Inflammatory macrophage (primary cell): ENCODE results near the gene INPP5F.

Source experiments
- DNase-seq, 2 donors: peaks; one replicate each; pipeline ENCODE4 v3.0.0-alpha.2; 2020 to 2022

Gene INPP5F

DNA sequence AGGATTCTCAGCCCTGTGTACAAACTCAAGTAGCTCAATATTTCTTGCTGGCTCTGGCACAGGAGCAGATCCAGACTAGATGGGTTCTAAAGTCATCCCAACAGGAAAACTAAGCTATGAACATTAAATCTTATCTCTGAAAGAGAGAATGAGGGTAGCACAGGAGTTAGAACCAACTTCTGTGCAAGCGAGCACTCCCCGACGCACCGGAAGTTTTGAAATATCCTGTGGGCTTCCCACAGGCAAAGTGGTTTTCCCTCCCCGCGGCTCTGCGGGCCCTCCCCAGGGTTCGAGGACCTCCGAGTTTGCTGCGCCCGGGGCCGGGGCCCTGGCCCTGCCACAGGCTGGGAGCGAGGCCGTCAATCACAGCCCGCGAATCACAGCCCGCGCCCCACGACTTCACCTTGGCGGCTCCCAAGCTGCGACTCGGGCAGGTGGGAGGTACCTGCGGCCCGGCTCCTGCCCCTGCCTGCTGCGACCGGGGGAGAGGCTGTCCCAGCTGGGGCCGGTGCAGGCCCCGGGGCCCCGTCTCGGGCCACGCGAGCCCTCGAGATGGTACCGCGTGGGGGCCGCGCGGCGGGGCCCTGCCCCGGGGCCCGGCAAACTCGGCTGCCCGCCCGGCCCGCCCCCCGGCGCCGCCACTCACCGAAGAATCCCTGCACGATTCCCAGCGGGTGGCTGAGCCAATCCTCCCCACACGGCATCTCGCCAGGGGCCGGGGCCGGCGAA, 146.2 kb downstream of the INPP5F start:
- DNase-seq: peak; percentile 32 to 66

GRCh38 chr10:119872610-119872859, 146.7 kb downstream of the INPP5F start, which contains the start of gene MCMBP:
TSS of gene MCMBP (minus strand) at chr10:119872843. CDS start at chr10:119872584, 259 bp downstream.
- DNase-seq: no peak

- peak; percentile 88 to 94 for DNase-seq
Measured at GRCh38 chr10:119872860-119873681, 147.2 kb downstream of the INPP5F start.

- no peak for DNase-seq
Measured at GRCh38 chr10:119878524-119878923, 152.7 kb downstream of the INPP5F start.
